Neural progenitor cell (in vitro differentiated cells): ENCODE results near the gene CES3. TPM values are rescaled to one million over a fixed set of nuclear protein-coding genes. Genes with fewer than 3 reads are reported as not detected.
"Not testable (repeated sequence)": the region's sequence is repeated elsewhere in the genome, so short reads cannot be mapped to it uniquely, and the experiment has no call there.

Experiments
- DNase-seq: peaks from one replicate; pipeline ENCODE4 v3.0.0-alpha.2; 2016; ENCODE audit warnings: low spot score
- H2AFZ ChIP-seq: fragments of 200-600 bp; sonication (generic); replicated peaks from 2 replicates; pipeline ENCODE4 v1.6.1; 2016; ENCODE audit warnings: antibody characterized with exemption
- H3F3A ChIP-seq: fragments of 200-600 bp; sonication (generic); 2 replicates; pipeline ENCODE4 v1.6.1; 2016; ENCODE audit warnings: antibody characterized with exemption, low read depth
- H3K27ac ChIP-seq: fragments of 200-600 bp; sonication (generic); 2 replicates; pipeline ENCODE4 v1.5.1; 2016; ENCODE audit warnings: mild to moderate bottlenecking
- H3K27me3 ChIP-seq: fragments of 200-600 bp; sonication (generic); 2 replicates; pipeline ENCODE4 v1.6.1; 2016; ENCODE audit warnings: mild to moderate bottlenecking, moderate library complexity
- H3K36me3 ChIP-seq: fragments of 200-600 bp; sonication (generic); 2 replicates; pipeline ENCODE4 v1.5.1; 2016
- H3K4me1 ChIP-seq: fragments of 200-600 bp; sonication (generic); 2 replicates; pipeline ENCODE4 v1.6.1; 2016; ENCODE audit warnings: mixed run types
- H3K4me2 ChIP-seq: fragments of 200-600 bp; sonication (generic); 2 replicates; pipeline ENCODE4 v1.6.1; 2016
- H3K4me3 ChIP-seq: fragments of 200-600 bp; sonication (generic); 2 replicates; pipeline ENCODE4 v1.5.1; 2016
- H3K79me2 ChIP-seq: fragments of 200-600 bp; sonication (generic); 2 replicates; pipeline ENCODE4 v1.6.1; 2016; ENCODE audit warnings: low read depth
- H3K9ac ChIP-seq: fragments of 200-600 bp; sonication (generic); 2 replicates; pipeline ENCODE4 v1.6.1; 2016
- H3K9me3 ChIP-seq: fragments of 200-600 bp; sonication (generic); 2 replicates; pipeline ENCODE4 v1.5.1; 2016; ENCODE audit warnings: low read depth
- H4K20me1 ChIP-seq: fragments of 200-600 bp; sonication (generic); 2 replicates; pipeline ENCODE4 v1.6.1; 2016; ENCODE audit warnings: low read depth
- H3K27ac Mint-ChIP-seq: 3 replicates; pipeline ENCODE4 v1.8.0; 2021; ENCODE audit warnings: mixed read lengths
- H3K27me3 Mint-ChIP-seq: 2 replicates; pipeline ENCODE4 v1.8.0; 2022; ENCODE audit warnings: low read depth, mild to moderate bottlenecking, inconsistent platforms, moderate library complexity, mixed read lengths; ENCODE audit not compliant: insufficient read depth
- H3K36me3 Mint-ChIP-seq: 3 replicates; pipeline ENCODE4 v1.8.0; 2021; ENCODE audit warnings: mixed read lengths
- H3K4me1 Mint-ChIP-seq: 3 replicates; pipeline ENCODE4 v1.8.0; 2021; ENCODE audit warnings: mixed read lengths
- H3K4me3 Mint-ChIP-seq: 3 replicates; pipeline ENCODE4 v1.8.0; 2021; ENCODE audit warnings: mild to moderate bottlenecking, moderate library complexity, mixed read lengths
- H3K9me3 Mint-ChIP-seq: 3 replicates; pipeline ENCODE4 v1.8.0; 2020; ENCODE audit warnings: mixed read lengths
- EZH2 ChIP-seq: fragments of 200-600 bp; sonication (generic); IDR thresholded peaks from 2 replicates; pipeline ENCODE4 v1.6.1; 2017; ENCODE audit warnings: antibody characterized with exemption, mild to moderate bottlenecking, moderate library complexity
- EZH2phosphoT487 ChIP-seq: fragments of 200-600 bp; sonication (generic); IDR thresholded peaks from 2 replicates; pipeline ENCODE4 v1.6.1; 2017; ENCODE audit warnings: antibody characterized with exemption
- total RNA-seq: library from RNA; depleted of rRNA; stranded (reverse); fragments of >200 nt; gene quantifications from 2 replicates; pipeline ENCODE4 v1.2.3, GENCODE V29; 2015; ENCODE audit warnings: low replicate concordance
- TF ChIP-seq, protein P1 (sequence below): fragments of 200-600 bp; sonication (generic); IDR thresholded peaks from 2 replicates; pipeline ENCODE4 v1.5.1; 2017; ENCODE audit warnings: antibody characterized with exemption, mild to moderate bottlenecking

CES3 gene
- total RNA-seq, 1 donor from 2014 or later: 5.7 TPM

DNA sequence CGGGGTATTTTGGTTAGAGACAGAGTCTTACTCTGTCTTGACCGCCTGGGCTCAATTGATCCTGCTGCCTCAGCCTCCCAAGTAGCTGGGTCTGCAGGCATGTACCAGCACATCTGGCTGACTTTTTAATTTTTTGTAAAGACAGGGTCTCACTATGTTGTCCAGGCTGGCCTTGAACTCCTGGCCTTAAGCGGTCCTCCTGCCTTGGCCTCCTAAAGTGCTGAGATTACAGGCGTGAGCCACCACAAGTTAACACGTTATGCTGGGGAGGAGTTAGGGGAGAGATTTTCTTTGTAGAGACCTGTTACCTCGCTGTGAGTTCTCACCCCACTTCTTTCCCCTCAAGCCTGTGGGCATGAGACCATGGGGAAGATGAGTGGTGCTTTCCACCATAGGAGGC lies 25.5 kb downstream of the CES3 start:
- Histone ChIP-seq H3F3A (no peaks in the 10 kb centered on the region), H3K9me3 (no peaks in the 10 kb centered on the region), H2AFZ (no peak overlapping the region), H4K20me1 (no peaks in the 10 kb centered on the region), H3K4me1 (no peaks in the 10 kb centered on the region), H3K4me3 (no peak overlapping the region), H3K79me2 (no peaks in the 10 kb centered on the region), H3K27ac (no peak overlapping the region), H3K9ac (no peak overlapping the region), H3K36me3 (no peaks in the 10 kb centered on the region), H3K27me3 (no peaks in the 10 kb centered on the region), H3K4me2 (no peak overlapping the region)
- no peak overlapping the region for H3K4me3 Mint-ChIP-seq
- no peak for DNase-seq
- H3K9me3 Mint-ChIP-seq: no peaks in the 10 kb centered on the region
- H3K4me1 Mint-ChIP-seq: no peaks in the 10 kb centered on the region
- H3K27ac Mint-ChIP-seq: no peak overlapping the region
- H3K27me3 Mint-ChIP-seq: peaks cover 9% of the 10 kb centered on the region
- H3K36me3 Mint-ChIP-seq: no peaks in the 10 kb centered on the region
- TF ChIP-seq, protein P1, sequence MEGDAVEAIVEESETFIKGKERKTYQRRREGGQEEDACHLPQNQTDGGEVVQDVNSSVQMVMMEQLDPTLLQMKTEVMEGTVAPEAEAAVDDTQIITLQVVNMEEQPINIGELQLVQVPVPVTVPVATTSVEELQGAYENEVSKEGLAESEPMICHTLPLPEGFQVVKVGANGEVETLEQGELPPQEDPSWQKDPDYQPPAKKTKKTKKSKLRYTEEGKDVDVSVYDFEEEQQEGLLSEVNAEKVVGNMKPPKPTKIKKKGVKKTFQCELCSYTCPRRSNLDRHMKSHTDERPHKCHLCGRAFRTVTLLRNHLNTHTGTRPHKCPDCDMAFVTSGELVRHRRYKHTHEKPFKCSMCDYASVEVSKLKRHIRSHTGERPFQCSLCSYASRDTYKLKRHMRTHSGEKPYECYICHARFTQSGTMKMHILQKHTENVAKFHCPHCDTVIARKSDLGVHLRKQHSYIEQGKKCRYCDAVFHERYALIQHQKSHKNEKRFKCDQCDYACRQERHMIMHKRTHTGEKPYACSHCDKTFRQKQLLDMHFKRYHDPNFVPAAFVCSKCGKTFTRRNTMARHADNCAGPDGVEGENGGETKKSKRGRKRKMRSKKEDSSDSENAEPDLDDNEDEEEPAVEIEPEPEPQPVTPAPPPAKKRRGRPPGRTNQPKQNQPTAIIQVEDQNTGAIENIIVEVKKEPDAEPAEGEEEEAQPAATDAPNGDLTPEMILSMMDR: no peak

DNA sequence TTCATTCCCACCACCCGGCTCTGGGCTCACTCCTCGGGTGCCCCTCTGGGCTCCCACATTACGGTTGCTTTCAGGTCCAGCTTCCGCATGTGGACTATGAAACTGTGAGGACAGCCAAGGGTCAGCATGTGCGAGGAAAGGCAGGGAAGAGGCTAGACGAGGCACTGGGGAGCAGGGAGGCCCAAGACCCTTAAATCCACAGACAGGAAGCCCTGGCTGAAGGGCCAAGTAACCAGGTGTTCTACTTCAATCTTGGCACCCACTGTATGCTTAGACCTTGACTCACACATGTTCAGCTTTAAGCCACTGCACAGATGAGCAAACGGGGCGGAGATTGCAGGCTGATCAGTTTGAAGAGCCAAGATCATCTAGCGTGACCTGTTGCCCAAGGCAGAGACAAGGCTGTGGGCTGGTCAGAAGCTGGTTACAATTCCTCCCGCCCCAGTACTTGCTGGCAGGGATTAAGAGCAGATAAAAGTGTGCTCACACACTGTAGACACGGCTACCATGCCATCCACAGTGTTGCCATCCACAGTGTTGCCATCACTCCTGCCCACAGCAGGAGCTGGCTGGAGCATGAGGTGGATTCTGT lies 27.2 kb downstream of the CES3 start, which contains the start of gene CES4A:
CES4A (plus strand) TSS at position 393 of the 592 bp plus-strand sequence; CDS start at position 577, 184 bp downstream.
- no peaks in the 10 kb centered on the region for H3K9me3 ChIP-seq
- no peaks in the 10 kb centered on the region for H3K36me3 Mint-ChIP-seq
- H3K4me3 ChIP-seq: no peak within 1 kb of the TSS
- no peaks in the 10 kb centered on the region for H3K4me1 Mint-ChIP-seq
- H2AFZ ChIP-seq: no peak within 1 kb of the TSS
- H3K27ac Mint-ChIP-seq: no peak within 1 kb of the TSS
- no peak within 1 kb of the TSS for H3K4me2 ChIP-seq
- H3K4me3 Mint-ChIP-seq: no peak within 1 kb of the TSS
- H3F3A ChIP-seq: no peaks in the 10 kb centered on the region
- DNase-seq: no peak
- no peak within 1 kb of the TSS for H3K9ac ChIP-seq
- no peaks in the 10 kb centered on the region for H3K9me3 Mint-ChIP-seq
- no peak for TF ChIP-seq EZH2
- TF ChIP-seq, protein P1: no peak
- no peaks in the 10 kb centered on the region for H4K20me1 ChIP-seq
- H3K27ac ChIP-seq: no peak within 1 kb of the TSS
- H3K27me3 ChIP-seq: no peaks in the 10 kb centered on the region
- no peaks in the 10 kb centered on the region for H3K36me3 ChIP-seq
- H3K79me2 ChIP-seq: no peaks in the 10 kb centered on the region
- H3K27me3 Mint-ChIP-seq: peaks cover 8% of the 10 kb centered on the region
- H3K4me1 ChIP-seq: no peaks in the 10 kb centered on the region

DNA sequence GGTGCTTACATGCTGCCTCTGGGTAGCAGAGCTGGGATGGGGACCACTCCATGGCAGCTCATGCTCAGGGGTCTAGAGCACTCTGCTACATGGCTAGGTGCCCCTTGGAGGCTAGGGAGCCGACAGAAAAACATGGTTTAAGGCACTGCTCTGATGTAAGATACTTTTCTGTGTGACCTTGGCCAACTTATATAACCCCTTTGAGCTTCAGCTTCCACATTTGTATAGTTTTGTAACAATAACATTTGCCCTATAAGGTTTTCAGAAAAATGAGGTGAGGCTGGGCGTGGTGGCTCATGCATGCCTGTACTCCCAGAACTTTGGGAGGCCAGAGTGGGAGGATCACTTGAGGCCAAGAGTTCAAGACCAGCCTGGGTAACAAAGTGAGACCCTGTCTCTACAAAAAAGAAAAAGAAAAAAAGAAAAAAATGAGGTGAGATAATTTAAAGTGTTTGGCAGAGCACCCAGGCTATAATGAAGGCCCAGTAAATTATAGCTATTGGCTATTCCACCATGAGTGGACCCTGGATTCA lies 30.5 kb downstream of the CES3 start:
- no peaks in the 10 kb centered on the region for H3K4me1 Mint-ChIP-seq
- Histone ChIP-seq H2AFZ (no peak overlapping the region), H3F3A (no peaks in the 10 kb centered on the region), H3K79me2 (no peaks in the 10 kb centered on the region), H3K9me3 (no peaks in the 10 kb centered on the region), H3K4me1 (no peaks in the 10 kb centered on the region), H4K20me1 (no peaks in the 10 kb centered on the region), H3K4me2 (no peak overlapping the region), H3K27ac (no peak overlapping the region), H3K27me3 (peaks cover 1% of the 10 kb centered on the region), H3K36me3 (no peaks in the 10 kb centered on the region), H3K9ac (no peak overlapping the region), H3K4me3 (no peak overlapping the region)
- no peaks in the 10 kb centered on the region for H3K9me3 Mint-ChIP-seq
- TF ChIP-seq, protein P1: no peak
- no peak for TF ChIP-seq EZH2phosphoT487
- no peak for TF ChIP-seq EZH2
- no peak for DNase-seq
- H3K27ac Mint-ChIP-seq: no peak overlapping the region
- peaks cover 14% of the 10 kb centered on the region for H3K27me3 Mint-ChIP-seq
- H3K36me3 Mint-ChIP-seq: no peaks in the 10 kb centered on the region
- H3K4me3 Mint-ChIP-seq: no peak overlapping the region

DNA sequence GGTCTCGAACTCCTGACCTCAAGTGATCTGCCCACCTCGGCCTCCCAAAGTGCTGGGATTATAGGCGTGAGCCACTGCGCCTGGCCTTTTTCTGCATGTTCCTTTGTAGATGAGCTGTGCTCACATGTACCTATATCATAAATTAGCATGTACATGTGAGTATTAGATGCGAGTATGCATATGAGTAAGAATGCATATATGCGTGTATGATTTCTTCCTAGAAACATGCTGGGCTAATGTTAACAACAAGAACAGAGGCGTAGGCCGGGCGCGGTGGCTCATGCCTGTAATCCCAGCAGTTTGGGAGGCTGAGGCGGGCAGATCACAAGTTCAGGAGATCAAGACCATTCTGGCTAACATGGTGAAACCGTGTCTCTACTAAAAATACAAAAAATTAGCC lies 32.5 kb downstream of the CES3 start:
- H3K27ac Mint-ChIP-seq, H3K4me3 Mint-ChIP-seq, DNase-seq, H3K27me3 Mint-ChIP-seq, H3K27ac ChIP-seq, H3K4me1 Mint-ChIP-seq, H3F3A ChIP-seq, H3K36me3 Mint-ChIP-seq, H3K4me2 ChIP-seq, H4K20me1 ChIP-seq, H2AFZ ChIP-seq, H3K9ac ChIP-seq, H3K79me2 ChIP-seq, H3K9me3 Mint-ChIP-seq, H3K9me3 ChIP-seq, H3K36me3 ChIP-seq, H3K4me1 ChIP-seq, H3K4me3 ChIP-seq: not testable (repeated sequence)
- H3K27me3 ChIP-seq: peaks cover 21% of the 10 kb centered on the region
